Fibroblast of the aortic adventitia (primary cell): ENCODE data around the gene GCKR. TPM values are rescaled to one million over a fixed set of nuclear protein-coding genes. Genes with fewer than 3 reads are reported as not detected.

Source experiments
- DNase-seq: peaks from one replicate; pipeline ENCODE4 v3.0.0-alpha.2; 2010; ENCODE audit warnings: low read depth
- H3K4me3 ChIP-seq: 2 replicates; pipeline ENCODE4 v1.5.1; 2011; ENCODE audit warnings: low read depth, mild to moderate bottlenecking, control low read depth, low read length, moderate library complexity
- CTCF ChIP-seq: IDR thresholded peaks from 2 replicates; pipeline ENCODE4 v1.5.1; 2011; ENCODE audit warnings: mild to moderate bottlenecking, low read length, control low read depth, inconsistent platforms; ENCODE audit not compliant: insufficient read depth
- total RNA-seq: library from RNA; depleted of rRNA; stranded (reverse); fragments of >200 nt; gene quantifications from 2 replicates; pipeline ENCODE4 v1.2.3, GENCODE V29; 2012; ENCODE audit warnings: low replicate concordance

GCKR gene
- total RNA-seq, 1 donor: 4.9 TPM

DNA sequence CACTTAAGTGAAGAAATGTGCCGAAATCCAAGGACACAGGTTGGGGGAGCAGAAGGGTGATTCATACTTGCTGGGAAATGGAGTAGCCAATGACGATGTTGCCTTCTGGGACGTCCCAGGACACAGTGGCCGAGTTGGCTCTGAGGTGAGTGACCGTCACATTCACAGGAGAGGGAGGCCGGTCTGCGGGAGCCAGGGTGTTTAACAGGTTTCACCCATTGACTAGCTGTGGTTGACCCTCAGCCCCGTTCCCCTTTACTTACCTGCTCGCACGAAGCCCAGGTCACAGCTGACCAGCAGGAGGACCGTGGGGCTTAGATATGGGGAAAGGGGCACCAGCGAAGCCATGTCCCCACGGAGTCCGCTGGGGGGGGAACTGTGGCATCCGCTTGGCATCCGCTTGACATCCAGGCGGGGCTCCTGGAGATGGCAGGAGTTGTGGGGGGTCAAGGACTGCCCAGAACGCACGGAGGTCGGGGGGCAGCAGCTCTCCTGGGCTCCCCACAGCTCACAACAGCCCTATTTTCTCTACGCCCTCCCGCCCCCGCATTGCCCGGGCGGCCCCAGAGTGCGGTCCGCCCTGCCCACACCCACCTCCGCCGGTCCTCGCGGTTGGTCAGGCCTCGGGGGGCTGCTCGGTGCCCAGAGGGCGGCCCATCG is 2.2 kb upstream of the GCKR start:
- peak; percentile 35 for DNase-seq
- peak; percentile 12 for TF ChIP-seq CTCF
- H3K4me3 ChIP-seq: peak overlapping the region; percentile 74

DNA sequence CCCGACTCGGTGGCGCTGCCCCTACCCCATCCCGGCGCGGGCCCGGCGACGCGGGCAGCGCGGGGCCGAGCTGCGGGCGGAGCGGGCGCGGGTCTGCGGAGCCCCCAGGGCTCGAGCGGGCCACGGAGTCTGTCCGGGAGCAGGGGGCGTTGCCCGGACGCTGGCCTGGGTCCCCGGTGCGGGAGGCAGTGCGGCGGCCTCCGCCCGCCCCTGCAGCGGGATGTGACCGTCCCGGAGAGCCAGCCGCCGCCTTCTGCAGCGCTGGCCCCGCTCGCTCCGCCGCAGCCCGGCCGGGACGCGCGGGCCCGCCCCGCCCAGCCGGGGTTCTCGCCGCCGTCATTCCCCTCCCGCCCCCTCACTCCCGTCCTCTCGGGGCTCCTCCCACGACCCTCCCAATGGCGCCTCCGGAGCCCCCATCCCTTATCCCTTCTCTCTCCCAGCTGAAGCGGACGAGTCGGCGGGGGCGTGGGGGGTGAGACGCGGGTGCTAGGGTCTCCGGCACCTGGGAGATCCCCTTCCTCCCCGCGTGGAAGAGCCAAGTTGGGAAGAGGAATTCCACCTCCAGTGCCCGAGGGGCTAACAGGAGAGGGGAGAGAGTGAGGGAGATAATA is 1.6 kb upstream of the GCKR start, which contains the start of gene FNDC4:
TSS of gene FNDC4 (minus strand) at position 257 of the 611 bp plus-strand sequence. CDS start 521 bp downstream, outside the sequence.
- H3K4me3 ChIP-seq: peak within 1 kb of the TSS; percentile 74
- no peak for DNase-seq
- no peak for TF ChIP-seq CTCF

DNA sequence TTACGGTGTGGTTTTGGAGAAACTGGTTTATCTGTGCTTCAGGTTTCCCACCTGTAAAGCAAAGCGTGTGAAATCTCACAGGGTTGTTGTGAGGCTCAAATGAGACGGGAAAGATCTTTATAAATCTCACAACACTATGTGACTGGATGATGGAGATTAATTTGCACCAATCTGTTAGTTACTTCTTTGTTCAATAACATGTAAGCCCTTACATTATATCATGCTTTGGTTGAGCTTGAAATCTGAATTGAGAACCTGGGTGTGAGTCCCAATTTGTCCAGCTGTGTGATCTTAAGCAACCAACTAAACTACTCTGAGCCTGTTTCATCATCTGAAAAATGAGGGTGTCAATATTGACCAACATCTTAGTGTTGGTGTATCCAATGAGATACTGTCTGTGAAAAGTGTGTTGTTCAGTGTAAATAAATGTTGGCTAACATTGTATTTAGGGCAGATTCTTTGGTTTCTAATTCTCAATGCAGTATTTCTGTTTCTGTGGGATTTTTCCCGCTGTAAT is 741 bp upstream of the GCKR start:
- TF ChIP-seq CTCF: no peak
- no peak overlapping the region for H3K4me3 ChIP-seq
- no peak for DNase-seq

GRCh38 chr2:27497288-27497627 is 619 bp downstream of the GCKR start:
- TF ChIP-seq CTCF: no peak
- H3K4me3 ChIP-seq: peak overlapping the region; percentile 22
- no peak for DNase-seq

DNA sequence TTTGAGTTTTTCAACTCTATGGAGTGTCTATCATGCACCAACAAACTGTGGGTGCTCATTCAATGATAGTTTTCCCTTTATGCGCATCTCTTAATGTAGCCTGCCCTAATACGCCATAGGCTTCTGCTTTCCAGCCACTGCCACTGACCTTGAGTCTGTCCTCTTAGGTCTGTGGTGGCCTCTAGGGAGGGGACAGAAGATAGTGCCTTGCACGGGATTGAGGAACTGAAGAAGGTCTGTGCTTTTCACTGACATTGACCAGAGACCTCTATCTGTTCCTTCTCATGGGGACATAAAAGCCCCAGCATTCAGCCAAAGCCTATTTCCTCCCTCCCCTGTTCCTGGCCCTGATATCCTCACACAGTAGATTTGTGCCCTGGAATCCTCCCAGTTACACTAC is 2.3 kb downstream of the GCKR start:
- TF ChIP-seq CTCF: no peak
- DNase-seq: no peak
- no peak overlapping the region for H3K4me3 ChIP-seq

DNA sequence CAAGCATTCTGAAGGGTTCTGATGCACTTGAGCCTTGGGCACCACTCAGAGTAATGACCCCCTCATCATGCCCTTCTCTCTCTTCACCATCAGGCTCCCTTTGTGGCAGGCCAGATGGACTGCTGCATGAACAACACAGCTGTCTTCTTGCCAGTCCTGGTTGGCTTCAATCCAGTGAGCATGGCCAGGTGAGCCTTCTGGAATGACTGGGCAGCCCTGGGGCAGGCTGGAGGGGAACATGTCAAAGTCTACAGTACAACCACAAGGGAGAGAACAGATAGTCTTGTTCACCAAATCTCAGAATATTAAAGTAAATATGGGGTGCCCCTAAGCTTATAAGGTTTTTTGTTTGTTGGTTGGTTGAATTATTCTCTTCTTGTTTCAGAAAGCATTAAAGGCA is 4.4 kb downstream of the GCKR start:
- DNase-seq: no peak
- no peak overlapping the region for H3K4me3 ChIP-seq
- no peak for TF ChIP-seq CTCF

GRCh38 chr2:27502142-27502541 is 5.5 kb downstream of the GCKR start:
- H3K4me3 ChIP-seq: no peak overlapping the region
- peak; percentile 49 for DNase-seq
- no peak for TF ChIP-seq CTCF
